NB4 (cell line): ENCODE measurements around the gene CTRB2.

Experiments
- DNase-seq: peaks from one replicate; pipeline ENCODE4 v3.0.0; 2010; ENCODE audit warnings: low read depth
- H3K4me3 ChIP-seq: one replicate; pipeline ENCODE4 v1.5.1; 2011; ENCODE audit warnings: mild to moderate bottlenecking, low read depth, low read length, moderate library complexity
- CTCF ChIP-seq: IDR thresholded peaks from one replicate; pipeline ENCODE4 v1.5.1; 2012; ENCODE audit warnings: low read depth, low read length
- MAX ChIP-seq: IDR thresholded peaks from 2 replicates; pipeline ENCODE4 v1.6.1; 2011; ENCODE audit warnings: low read depth, low read length
- MYC ChIP-seq: IDR thresholded peaks from 2 replicates; pipeline ENCODE4 v1.6.1; 2011; ENCODE audit warnings: low read depth, low read length
- POLR2A ChIP-seq: IDR thresholded peaks from 2 replicates; pipeline ENCODE4 v1.6.1; 2011; ENCODE audit warnings: mild to moderate bottlenecking; ENCODE audit not compliant: insufficient read length; ENCODE audit errors: extremely low read depth

The CTRB2 gene

GRCh38 chr16:75237398-75238131, 30.6 kb upstream of the CTRB2 start:
- TF ChIP-seq POLR2A (no peak), MYC (no peak), CTCF (no peak), MAX (no peak)
- H3K4me3 ChIP-seq: no peak overlapping the region
- DNase-seq: no peak

GRCh38 chr16:75236736-75237397, 29.9 kb upstream of the CTRB2 start:
- no peak for TF ChIP-seq MYC
- TF ChIP-seq POLR2A: no peak
- TF ChIP-seq CTCF: no peak
- TF ChIP-seq MAX: no peak
- DNase-seq: no peak
- no peak overlapping the region for H3K4me3 ChIP-seq

GRCh38 chr16:75236232-75236631, 29.3 kb upstream of the CTRB2 start:
- no peak for DNase-seq
- TF ChIP-seq CTCF: no peak
- no peak for TF ChIP-seq MAX
- TF ChIP-seq MYC: no peak
- TF ChIP-seq POLR2A: no peak
- no peak overlapping the region for H3K4me3 ChIP-seq

GRCh38 chr16:75235721-75236193, 28.8 kb upstream of the CTRB2 start:
- TF ChIP-seq POLR2A (no peak), MYC (no peak), CTCF (no peak), MAX (no peak)
- no peak overlapping the region for H3K4me3 ChIP-seq
- DNase-seq: no peak

- TF ChIP-seq MYC (no peak), POLR2A (no peak), CTCF (no peak), MAX (no peak)
- no peak overlapping the region for H3K4me3 ChIP-seq
- DNase-seq: no peak
Observed at GRCh38 chr16:75234856-75235696, 28.1 kb upstream of the CTRB2 start.
